Neutrophil (primary cell): Measurements from ENCODE around the gene CTSH.

Experiments used
- H3K27ac ChIP-seq: fragments of 200-600 bp; sonication (generic); 2 replicates; pipeline ENCODE4 v1.5.1; 2016; ENCODE audit warnings: mild to moderate bottlenecking, moderate library complexity
- H3K27me3 ChIP-seq: fragments of 200-600 bp; sonication (generic); 2 replicates; pipeline ENCODE4 v1.6.0; 2016; ENCODE audit warnings: mild to moderate bottlenecking
- H3K36me3 ChIP-seq: fragments of 200-600 bp; sonication (generic); 2 replicates; pipeline ENCODE4 v1.5.1; 2017
- H3K4me1 ChIP-seq, 2 experiments: fragments of 200-600 bp in 1 of 2; sonication (generic) in 1 of 2; 1 replicate in 1 of 2; 2 replicates in 1 of 2; pipeline versions ENCODE4 v1.5.1 to v1.6.1; 2013 to 2016; ENCODE audit warnings: low read depth in 1 of 2, low read length in 1 of 2, mild to moderate bottlenecking in 1 of 2, moderate library complexity in 1 of 2; ENCODE audit not compliant: control insufficient read depth in 1 of 2, insufficient read depth in 1 of 2
- H3K4me3 ChIP-seq, 2 experiments: fragments of 200-600 bp in 1 of 2; sonication (generic) in 1 of 2; 1 replicate in 1 of 2; 2 replicates in 1 of 2; pipeline ENCODE4 v1.5.1; 2013 to 2016; ENCODE audit warnings: low read depth in 1 of 2, low read length in 1 of 2, mild to moderate bottlenecking in 1 of 2, moderate library complexity in 1 of 2
- H3K9me3 ChIP-seq: fragments of 200-600 bp; sonication (generic); 2 replicates; pipeline ENCODE4 v1.5.1; 2016
- CTCF ChIP-seq: fragments of 200-600 bp; sonication (generic); IDR thresholded peaks from 2 replicates; pipeline ENCODE4 v1.5.1; 2016; ENCODE audit warnings: antibody characterized with exemption

The CTSH gene

GRCh38 chr15:78985859-78986475, 41.1 kb upstream of the CTSH start:
- Histone ChIP-seq H3K4me1 (no peaks in the 10 kb centered on the region), H3K27me3 (peaks cover 8% of the 10 kb centered on the region), H3K27ac (no peak overlapping the region), H3K36me3 (no peaks in the 10 kb centered on the region), H3K4me3 (no peak overlapping the region), H3K9me3 (no peaks in the 10 kb centered on the region)
- no peak for TF ChIP-seq CTCF

GRCh38 chr15:78984041-78984440, 39.2 kb upstream of the CTSH start:
- Histone ChIP-seq H3K36me3 (no peaks in the 10 kb centered on the region), H3K9me3 (no peaks in the 10 kb centered on the region), H3K4me1 (no peaks in the 10 kb centered on the region), H3K27me3 (peaks cover 6% of the 10 kb centered on the region), H3K27ac (no peak overlapping the region), H3K4me3 (no peak overlapping the region)
- TF ChIP-seq CTCF = no peak

- no peak overlapping the region for H3K27ac ChIP-seq
- no peaks in the 10 kb centered on the region for H3K4me1 ChIP-seq
- H3K27me3 ChIP-seq = peaks cover 4% of the 10 kb centered on the region
- H3K9me3 ChIP-seq = no peaks in the 10 kb centered on the region
- no peak for TF ChIP-seq CTCF
- no peaks in the 10 kb centered on the region for H3K36me3 ChIP-seq
- H3K4me3 ChIP-seq = no peak overlapping the region
These were observed 38.5 kb upstream of the CTSH start for GRCh38 chr15:78983146-78983918.

DNA sequence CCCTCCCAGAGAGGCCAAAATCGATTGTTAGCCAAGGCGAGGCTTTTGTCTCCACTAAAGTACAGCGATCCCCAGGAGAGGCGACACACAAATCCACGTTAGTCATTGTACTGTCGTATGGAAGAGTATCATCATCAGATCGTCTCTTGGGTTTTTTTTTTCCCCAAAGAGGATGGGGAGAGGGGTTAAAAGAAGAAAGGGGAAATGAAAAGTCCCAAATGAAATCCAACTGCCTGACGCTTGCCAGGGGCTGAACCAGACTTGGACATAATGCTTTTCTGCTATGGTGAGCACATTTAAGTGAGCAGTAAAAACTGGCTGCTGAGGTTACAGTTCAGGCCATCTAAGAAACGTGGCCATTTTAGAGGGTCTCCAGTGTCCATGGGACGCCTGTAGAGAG, 37.9 kb upstream of the CTSH start:
- H3K27me3 ChIP-seq = peaks cover 4% of the 10 kb centered on the region
- no peak for TF ChIP-seq CTCF
- H3K36me3 ChIP-seq = no peaks in the 10 kb centered on the region
- no peak overlapping the region for H3K4me3 ChIP-seq
- H3K27ac ChIP-seq = no peak overlapping the region
- H3K4me1 ChIP-seq = no peaks in the 10 kb centered on the region
- no peaks in the 10 kb centered on the region for H3K9me3 ChIP-seq

- no peaks in the 10 kb centered on the region for H3K4me1 ChIP-seq
These were observed 36.9 kb upstream of the CTSH start for GRCh38 chr15:78981532-78982313.

More at GRCh38 chr15:78981532-78982313, 36.9 kb upstream of the CTSH start:
- H3K36me3 ChIP-seq = no peaks in the 10 kb centered on the region
- no peaks in the 10 kb centered on the region for H3K9me3 ChIP-seq
- no peak overlapping the region for H3K27ac ChIP-seq
- H3K4me3 ChIP-seq = no peak overlapping the region
- peaks cover 4% of the 10 kb centered on the region for H3K27me3 ChIP-seq
- TF ChIP-seq CTCF = no peak
